Measurements from ENCODE around the gene SRP9. TPM values are rescaled to one million over a fixed set of nuclear protein-coding genes. Genes with fewer than 3 reads are reported as not detected.

Gene SRP9
- total and polyA plus RNA-seq, 10 of the 15 experiments (the other 5 are each of a cell fraction or from before 2014, with no cell fraction given), result 248 to 1,200 (median 514) TPM

- TF ChIP-seq TARDBP (IDR thresholded peaks at IDR 0.05; ENCODE audit: borderline replicate concordance) (no peak), PBX3 (IDR thresholded peaks at IDR 0.05; ENCODE audit: insufficient replicate concordance, low read depth, low read length) (no peak)
These were observed 34.2 kb downstream of the SRP9 start (continued) for GRCh38 chr1:225811622-225812487.

DNA sequence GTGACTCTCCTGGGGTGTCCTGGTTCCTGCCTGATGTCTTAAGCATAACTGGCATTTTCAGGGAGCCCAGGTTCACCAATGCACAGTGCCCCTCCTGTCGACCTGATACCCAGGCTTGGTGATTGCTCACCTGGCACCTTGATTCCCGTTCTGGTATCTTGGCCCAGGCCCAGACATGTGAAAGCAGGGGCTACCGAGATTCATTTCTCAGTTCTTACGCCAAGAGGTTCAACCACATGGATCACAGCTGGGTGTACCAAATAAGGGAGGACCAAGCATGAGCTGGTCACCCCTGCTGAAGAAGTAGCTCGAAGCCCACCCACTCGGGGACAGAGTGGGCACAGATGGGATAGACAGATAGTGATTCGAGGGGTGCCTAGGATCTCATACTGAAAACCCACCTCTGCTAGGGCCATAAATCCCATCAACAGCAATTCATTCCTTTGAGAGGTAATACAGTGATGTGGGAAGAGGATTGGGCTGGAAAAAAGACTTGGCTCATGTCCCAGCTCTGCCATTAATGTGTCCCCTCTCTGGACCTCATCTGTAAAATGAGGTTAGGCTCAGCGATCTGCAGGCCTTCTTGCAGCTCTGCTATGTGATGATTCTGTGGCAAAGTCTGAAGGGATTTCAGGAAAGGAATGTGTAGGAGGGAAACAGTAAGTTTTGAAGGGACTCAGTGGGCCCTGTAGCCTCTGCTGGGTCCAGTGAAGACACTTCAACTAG is 35.0 kb downstream of the SRP9 start:
- Histone ChIP-seq H3K79me2 (ENCODE audit: control insufficient read depth, insufficient read depth, low read length) (no peaks in the 10 kb centered on the region), H3K9me3 (replicated peaks; ENCODE audit: control insufficient read depth, insufficient read depth, low read length) (no peaks in the 10 kb centered on the region), H3K27me3 (replicated peaks in 1 of 2; ENCODE audit: control insufficient read depth in 2 of 2, insufficient read depth in 2 of 2, low read length in 1 of 2) (no peaks in the 10 kb centered on the region), H3K4me2 (ENCODE audit: control insufficient read depth, insufficient read depth) (no peak overlapping the region), H3K4me1 (ENCODE audit: control insufficient read depth, insufficient read depth, low read length) (no peaks in the 10 kb centered on the region), H3K36me3 (ENCODE audit: control insufficient read depth in 2 of 2, insufficient read depth in 2 of 2, low read length in 1 of 2) (no peaks in the 10 kb centered on the region), H4K20me1 (ENCODE audit: control insufficient read depth, insufficient read depth) (no peaks in the 10 kb centered on the region), H3K27ac (ENCODE audit: control insufficient read depth, insufficient read depth) (no peak overlapping the region), H2AFZ (ENCODE audit: control insufficient read depth, low read depth, low read length) (no peak overlapping the region), H3K9ac (ENCODE audit: control insufficient read depth, insufficient read depth, low read length) (no peak overlapping the region), H3K4me3 (no peak overlapping the region)
- intact Hi-C loops (cut with micrococcal nuclease; ENCODE audit: unreplicated experiment), result no loop called here
- ATAC-seq, result no peak
- POLR2A ChIA-PET, result no interaction called here
- CTCF ChIA-PET, result interaction anchor here (1.8 kb wide), 1 partner anchor 10 kb away, joined by 4 read pairs; no protein-coding TSS in a partner anchor
- SMC1A ChIA-PET (ENCODE audit: uncharacterized antibody, unreplicated experiment), result interaction anchor here (1.2 kb wide), 1 partner anchor 25 kb away, joined by 4 read pairs; no protein-coding TSS in a partner anchor
- no peak for FAIRE-seq
- in situ Hi-C loops (cut with MboI), result no loop called here
- RAD21 ChIA-PET (ENCODE audit: unreplicated experiment), result interaction anchor here (1.6 kb wide), 1 partner anchor 69 kb away, joined by 7 read pairs; the partner anchor contains the start of gene TMEM63A
- WGBS (ENCODE audit: insufficient coverage, insufficient replicate concordance, low lambda C conversion rate, missing lambda C conversion rate), result 51% methylated on average over 8 of the region's 8 CpGs
- BruUV-seq (replicated peaks), result no TSS peak
- no peak for DNase-seq (ENCODE audit: low read depth, low spot score)
- TF ChIP-seq NR2F1 (conservative IDR thresholded peaks at IDR 0.05) (no peak), IRF4 (IDR thresholded peaks at IDR 0.05; ENCODE audit: low read depth, low read length) (no peak), TCF7 (IDR thresholded peaks at IDR 0.05; ENCODE audit: borderline replicate concordance) (no peak), NFYB (IDR thresholded peaks at IDR 0.05; ENCODE audit: insufficient read depth, low read depth, low read length) (no peak), HSF1 (IDR thresholded peaks at IDR 0.05; ENCODE audit: low read depth, low read length) (no peak), BRCA1 (IDR thresholded peaks at IDR 0.05; ENCODE audit: low read depth, low read length) (no peak), RELA (IDR thresholded peaks at IDR 0.05; ENCODE audit: borderline replicate concordance, partially characterized antibody) (no peak), HDAC6 (IDR thresholded peaks at IDR 0.05; ENCODE audit: unreplicated experiment) (no peak), BHLHE40 (IDR thresholded peaks at IDR 0.05; ENCODE audit: borderline replicate concordance in 1 of 2, low read depth in 2 of 2, low read length in 1 of 2) (no peak)
- TF ChIP-seq, protein P1, sequence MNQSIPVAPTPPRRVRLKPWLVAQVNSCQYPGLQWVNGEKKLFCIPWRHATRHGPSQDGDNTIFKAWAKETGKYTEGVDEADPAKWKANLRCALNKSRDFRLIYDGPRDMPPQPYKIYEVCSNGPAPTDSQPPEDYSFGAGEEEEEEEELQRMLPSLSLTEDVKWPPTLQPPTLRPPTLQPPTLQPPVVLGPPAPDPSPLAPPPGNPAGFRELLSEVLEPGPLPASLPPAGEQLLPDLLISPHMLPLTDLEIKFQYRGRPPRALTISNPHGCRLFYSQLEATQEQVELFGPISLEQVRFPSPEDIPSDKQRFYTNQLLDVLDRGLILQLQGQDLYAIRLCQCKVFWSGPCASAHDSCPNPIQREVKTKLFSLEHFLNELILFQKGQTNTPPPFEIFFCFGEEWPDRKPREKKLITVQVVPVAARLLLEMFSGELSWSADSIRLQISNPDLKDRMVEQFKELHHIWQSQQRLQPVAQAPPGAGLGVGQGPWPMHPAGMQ (IDR thresholded peaks at IDR 0.05; ENCODE audit: borderline replicate concordance), result no peak
- TF ChIP-seq, protein P2, sequence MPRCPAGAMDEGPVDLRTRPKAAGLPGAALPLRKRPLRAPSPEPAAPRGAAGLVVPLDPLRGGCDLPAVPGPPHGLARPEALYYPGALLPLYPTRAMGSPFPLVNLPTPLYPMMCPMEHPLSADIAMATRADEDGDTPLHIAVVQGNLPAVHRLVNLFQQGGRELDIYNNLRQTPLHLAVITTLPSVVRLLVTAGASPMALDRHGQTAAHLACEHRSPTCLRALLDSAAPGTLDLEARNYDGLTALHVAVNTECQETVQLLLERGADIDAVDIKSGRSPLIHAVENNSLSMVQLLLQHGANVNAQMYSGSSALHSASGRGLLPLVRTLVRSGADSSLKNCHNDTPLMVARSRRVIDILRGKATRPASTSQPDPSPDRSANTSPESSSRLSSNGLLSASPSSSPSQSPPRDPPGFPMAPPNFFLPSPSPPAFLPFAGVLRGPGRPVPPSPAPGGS (IDR thresholded peaks at IDR 0.05; ENCODE audit: borderline replicate concordance, insufficient read depth, low read depth, low read length, poor library complexity, severe bottlenecking), result no peak
